Measurements from ENCODE around the gene ABHD15.
A peak's percentile ranks its signal among the peaks of the same experiment; 100 is the strongest.

ABHD15 gene

DNA sequence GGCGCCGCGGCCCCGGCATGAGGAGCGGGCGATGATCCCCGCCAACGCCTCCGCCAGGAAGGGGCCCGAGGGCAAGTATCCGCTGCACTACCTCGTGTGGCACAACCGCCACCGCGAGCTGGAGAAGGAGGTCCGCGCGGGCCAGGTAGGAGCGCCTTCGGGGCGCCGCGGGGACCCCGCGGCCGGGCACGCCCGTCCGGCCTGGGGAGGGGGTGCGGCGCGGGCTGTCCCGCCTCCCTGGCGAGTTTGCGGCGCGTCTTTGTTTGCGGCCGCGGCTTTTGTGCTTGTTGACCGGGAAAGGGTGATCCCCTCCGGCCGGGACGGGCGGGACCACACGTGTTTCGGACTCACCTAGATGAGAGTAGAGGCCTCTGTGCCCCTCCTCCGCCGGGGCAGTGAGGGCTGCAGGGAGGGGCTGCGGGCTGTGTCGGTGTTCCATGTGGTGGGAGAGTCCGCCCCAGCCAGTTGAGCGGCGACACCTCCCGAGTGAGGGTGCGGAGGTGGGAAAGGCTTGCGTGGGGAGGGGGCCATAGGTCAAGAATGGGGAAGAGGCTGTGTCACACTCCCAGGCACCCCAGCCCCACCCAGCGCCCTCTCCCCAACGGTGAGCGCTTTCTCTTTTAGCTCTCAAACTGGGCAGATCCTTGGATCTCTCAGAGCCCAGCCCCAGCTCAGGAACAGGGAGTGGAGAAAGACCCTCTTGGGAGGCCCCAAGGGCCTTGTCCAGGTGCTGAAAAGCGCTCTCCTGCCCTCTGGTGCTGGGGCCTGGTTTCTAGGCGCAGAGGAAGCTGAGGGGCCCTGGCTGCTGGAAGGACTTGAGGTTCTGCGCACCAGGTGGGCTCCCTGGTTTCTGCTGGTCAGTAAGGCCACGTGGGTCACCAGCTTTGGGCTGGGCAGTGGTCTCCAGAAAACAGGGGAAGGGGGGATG, 27.0 kb upstream of the ABHD15 start:
- DNase-seq: no peak

DNA sequence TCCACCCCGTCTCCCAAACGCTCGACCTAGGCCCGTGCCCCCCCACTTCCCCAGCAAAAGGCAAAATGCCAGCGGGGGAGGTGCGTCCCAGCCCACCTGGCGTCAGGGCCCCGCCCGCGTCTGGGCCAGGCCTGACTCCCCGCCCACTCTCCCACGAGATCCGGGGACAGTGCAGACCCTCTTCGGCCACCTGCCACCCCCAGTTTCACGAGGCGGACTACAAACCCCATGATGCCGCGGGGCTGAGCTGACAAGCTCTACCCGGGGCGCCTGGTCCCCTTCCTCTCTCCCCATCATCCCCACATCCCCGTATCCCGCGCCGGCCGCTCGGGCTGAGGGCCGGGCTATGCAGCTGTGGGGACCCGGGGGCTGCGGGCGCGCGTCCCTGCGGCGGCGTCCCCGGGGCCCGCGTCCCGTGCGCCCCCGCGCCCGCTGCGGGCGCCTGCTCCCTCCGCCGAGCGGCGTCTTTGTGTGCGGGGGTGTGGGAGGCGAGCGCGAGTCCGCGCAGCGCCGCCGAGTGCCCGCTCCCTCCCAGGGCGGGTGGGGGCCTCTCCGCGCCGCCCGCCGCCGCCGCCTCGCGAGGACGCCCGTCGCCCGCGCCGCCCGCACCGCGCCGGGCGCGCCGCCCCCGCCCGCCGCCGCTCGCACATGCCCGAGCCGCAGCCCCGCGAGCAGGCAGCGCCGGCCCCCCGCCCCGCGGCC, 26.2 kb upstream of the ABHD15 start, which contains the start of gene ANKRD13B:
Gene ANKRD13B, plus strand, starts transcription at position 283 of the 702 bp plus-strand sequence. CDS start 490 bp downstream, outside the sequence.
- DNase-seq: no peak

DNA sequence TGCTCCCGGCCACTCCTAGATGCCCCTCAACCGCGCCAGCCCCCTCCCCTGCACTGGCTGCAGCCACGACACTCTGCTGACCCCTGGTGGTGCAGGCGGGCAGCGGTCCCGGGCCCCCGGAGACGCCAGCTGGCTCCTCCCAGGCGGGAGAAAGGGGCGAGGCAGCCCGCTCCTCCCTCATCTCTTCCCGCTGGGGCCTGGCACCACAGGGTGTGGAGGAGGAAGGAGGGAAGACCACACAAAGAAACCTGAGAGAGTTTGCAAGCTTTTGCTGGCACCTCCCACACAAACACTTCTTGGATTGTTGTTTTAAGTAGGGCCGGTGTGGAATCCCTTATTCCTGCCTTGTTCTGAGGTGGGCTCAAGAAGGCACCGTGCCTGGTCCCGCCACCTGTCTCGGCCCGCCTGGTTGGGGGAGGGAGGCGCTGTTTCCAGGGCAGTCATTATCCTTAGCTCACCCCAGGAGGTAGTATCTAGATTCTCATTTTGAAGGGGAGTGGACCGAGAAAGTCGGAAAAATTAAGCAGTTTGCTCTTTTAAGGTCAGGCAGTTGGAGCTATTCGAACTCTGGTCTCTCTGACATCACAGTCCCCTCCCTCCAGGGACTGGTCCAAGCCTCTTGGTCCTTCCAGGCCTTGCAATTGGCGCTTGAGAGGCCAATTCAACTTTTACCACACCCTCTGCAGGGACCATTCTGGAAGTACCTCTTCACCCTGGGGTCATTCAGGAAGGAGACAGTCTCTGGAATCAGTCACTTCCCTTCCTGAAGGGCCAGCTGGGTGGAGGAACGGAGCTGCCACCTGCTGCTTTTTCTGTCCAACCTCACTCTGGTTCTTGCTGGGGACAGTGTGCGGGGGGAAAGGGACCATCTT, 25.1 kb upstream of the ABHD15 start:
- DNase-seq: peak; percentile 72

DNA sequence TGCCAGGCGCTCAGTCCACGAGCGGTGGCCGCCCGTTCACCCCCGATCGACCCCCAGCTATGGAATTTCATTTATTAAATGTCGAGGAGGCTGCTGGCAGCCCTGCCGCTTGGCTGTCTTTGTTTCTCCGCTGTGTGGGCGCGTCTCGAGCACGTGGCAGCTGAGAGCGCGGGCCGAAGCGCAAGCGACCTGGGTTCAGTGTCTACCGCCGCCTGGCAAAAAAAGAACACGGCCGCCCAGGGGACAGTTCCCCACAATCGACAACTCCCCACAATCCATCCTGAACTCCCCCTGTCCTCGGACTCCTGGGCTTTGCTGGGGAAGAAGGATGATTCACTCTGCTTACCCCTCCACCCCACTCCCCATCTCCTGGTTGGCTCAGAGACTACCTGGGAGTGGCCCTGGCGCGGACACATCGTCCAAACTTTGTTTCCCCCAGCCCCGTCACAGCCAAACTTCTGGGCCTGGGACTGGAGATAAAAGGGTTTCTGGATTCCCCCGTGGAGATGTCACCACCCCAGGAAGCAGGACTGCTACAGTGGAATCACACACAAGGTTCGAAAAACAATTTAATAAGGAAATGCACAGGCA, 24.4 kb upstream of the ABHD15 start:
- DNase-seq: no peak

DNA sequence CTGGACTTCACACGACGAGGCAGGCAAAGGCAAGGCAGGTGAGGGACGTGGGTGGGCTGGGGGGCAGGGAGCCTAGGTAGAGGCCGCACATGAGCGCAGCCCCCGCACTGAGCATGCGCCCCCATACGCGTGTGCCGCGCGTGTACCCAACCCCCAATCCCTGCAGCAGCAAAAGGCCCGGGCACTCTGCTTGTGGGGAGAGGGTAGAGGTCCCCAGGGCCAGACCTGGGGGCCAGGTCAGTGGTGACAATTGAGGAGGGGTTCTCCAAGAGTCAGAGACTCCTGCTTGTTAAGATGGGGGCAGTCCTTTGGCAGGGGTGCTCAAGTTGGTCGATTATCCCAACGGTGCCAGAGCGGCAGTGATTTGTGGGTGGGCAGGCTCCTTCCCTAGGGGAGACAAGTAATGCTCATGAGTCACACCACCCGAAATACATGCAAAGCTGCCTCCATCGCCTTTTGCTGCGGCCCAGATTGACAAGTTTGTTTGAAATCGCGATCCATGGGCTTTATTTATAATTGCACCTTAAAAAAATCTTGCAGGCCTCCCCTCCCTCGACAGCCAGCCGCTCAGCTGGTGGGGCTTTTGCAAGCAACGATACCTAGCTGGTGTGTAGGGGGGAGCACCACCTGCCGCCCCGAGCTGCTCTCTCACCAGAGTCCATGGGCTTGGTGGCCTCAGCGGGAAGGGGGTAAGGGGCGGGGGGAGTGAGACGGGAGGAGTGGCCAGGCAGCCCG, 23.7 kb upstream of the ABHD15 start:
- no peak for DNase-seq

DNA sequence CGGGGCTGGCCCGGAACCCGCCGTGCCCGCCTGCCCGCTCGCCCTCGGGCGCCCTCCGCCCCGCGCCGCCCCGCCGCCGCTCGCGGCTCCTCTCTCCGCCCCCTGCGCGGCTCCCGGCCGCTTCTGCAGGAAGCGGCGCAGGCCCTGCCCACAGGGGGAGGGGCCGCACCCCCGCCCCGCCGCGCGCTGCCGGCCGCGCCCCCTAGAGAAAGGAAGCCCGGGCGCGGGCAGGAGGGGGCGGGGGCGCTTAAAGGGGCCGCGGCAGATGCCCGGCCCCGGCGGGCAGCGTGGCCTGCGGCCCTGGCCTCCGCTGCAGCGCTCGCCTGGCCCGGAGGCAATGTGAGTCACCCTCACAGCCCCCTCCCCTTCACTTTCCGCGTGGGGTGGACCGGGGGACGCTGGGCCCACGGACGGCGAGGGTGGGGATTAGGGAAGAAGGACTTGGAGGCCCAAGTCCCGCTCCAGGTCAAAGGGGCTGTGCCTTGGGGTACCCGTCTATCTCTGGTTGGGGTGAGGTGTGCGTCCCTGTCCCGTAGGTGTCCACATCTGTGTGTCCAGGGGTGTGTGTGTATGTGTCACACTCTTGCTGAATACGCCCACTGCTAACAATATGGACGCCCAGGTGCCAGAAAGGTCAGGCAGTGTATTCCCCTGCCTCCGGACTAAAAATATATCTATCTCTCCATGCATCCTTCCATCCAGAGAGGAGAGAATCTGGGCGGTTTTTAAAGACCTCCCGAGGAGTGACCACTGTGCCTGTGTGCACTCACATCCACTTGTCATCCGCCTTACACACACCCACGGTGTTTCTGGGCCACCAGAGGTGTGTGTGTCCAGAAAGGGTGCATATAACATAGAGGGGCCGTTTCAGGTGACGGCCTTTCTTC, 22.9 kb upstream of the ABHD15 start, which contains the start of gene GIT1:
Gene GIT1, minus strand, starts transcription at position 125 of the 887 bp plus-strand sequence. CDS start 270 bp downstream, outside the sequence.
- DNase-seq: peak; percentile 85

DNA sequence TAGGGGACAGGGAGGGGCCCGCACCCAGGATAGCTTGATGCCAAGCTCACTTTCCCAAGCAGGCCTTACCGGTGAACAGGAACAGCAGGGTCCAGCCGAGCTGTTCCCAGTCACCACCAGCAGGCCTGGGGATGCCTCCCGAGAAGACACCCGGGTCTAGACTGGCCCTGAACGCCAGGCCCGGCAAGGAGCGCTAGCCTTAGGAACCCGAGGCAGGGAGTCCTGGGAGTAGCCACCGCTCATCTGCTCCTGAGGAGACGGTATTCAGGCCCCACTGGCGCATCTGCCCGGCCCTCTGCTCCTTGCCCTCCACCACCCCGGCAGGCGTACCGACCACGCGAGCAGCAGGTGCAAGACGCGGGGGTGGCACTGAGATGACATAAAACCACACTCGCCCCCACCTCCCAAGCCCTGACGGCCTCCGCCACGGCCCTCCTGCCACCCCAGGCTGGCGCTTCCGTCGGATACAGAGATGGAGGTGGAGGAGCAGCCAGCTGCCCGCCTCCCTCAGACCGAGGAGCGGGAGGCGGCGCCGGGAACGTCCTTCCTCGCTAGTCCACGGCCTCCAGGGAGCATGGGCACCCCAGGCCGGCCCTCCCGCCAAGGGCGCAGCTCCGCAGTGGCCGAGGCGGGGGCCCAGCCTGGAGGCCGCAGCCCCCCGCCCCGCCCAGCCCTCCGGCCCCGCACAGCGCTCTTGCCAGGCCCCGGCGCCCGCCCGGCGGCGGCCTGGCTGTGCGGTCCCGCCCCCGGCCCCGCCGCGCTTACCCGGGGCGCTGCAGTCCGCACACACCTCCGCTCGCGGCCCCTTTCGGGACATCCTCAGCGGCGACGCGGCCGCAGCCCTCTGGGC, 21.9 kb upstream of the ABHD15 start:
- peak; percentile 55 for DNase-seq

DNA sequence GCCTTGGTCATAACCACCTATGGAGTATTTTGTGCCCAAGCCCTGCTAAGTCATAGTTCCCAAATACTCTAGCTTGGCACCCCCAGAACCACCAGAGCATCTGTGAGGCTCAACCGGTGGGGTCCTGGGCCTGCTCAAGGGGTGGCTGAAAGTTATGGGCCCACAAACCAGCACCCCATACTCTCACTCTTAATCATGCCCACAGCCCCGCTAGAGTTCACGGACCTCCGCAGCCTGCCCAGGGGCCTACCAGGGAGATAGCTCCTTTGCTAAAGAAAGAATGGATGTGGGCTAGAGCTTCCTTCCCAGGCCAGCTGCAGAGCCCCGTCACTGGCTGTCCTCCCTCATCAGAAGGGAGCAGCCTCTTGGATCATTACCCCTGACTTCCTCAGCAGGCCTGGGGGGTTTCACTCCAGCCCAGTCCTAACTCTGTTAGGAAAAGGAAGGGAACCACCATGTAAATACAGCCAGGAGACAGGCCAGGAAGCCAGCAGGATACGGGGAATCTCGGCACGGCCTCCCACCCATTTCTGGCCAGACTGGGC, 21.3 kb upstream of the ABHD15 start:
- DNase-seq: no peak

DNA sequence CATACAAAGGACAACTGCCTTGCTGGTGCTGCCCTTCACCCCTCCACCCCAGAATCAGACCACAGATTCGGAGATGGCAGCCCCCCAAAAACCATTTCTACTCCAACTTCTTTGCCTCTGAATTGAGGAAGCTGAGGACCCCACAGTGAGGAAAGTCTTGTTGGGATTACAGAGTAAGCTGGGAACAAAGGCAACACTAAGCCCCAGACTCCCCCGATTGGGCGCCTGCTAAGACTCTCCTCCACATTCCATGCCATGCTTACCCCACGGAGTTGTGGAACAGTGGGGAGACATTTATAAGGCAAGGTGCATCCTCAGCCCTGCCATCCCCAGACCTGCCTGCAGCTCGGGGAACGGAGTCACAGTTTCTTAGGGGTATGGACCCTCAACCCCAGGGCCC, 20.8 kb upstream of the ABHD15 start:
- no peak for DNase-seq

DNA sequence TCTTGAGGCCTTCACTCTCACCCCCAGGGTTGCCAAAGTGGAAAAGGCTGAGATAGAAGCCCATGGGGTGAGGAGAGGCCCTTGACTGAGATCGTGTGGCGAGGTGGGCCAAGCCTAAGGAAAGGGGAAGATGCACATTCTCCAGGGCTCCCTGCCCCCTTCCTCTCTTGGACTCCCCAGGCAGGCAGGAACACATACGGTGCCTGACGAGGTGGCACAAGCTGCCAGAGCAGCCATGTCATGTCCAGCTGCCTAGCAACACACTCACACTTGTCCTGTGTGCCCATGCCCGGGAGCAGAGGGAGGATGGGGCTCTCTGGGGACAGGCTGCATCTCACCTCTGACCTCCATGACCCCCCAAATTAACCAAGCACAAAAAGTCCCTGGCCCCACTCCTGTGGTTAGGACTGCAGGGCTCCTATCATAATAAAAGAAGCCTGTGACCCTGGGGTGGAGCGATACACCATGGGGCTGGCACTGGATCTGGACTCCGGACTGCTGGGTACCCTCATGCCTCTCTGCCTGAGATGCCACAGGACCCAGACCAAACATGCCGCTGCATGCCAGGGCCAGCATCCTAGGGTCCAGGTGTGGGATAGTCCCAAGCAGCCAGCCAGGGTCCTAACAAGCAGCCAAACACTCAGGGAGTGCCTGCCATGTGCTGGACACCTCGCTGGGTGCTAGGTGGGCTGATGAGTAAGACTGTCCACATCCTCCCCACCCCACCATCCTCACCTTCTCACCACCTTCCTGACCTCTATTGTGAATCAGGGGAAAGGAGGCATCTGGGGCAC, 20.0 kb upstream of the ABHD15 start:
- DNase-seq: no peak

DNA sequence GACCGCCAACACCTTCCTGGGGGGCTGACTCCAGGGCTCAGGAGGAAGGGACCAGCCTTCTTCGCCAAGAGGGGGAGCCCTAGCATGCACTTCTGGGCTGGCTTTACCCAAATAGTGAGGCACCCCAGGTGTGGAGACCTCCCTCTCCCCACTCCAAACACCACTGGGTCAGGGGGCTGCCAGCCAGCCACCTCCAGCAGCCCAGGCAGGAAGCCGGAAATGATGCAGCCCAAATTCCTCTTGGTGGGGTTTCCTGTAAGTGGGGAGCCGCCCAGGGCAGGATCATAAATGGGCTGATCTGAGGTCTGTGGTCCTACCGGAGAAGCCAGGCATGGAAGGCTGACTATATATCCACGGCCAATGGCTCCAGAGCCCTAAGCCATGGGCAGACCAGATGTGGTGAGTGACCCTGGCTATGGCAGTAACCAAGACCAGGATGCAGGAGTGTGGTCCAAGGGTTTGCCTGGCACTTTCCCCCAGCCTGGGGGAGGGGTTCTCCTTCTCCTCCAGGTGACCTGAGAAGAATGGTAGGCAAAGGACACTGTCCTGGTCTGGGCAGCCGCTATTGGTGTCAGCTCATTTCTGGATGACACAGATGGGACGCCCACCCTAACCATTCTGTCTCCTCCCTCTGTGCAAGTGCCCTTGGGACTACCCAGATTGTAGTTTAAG, 18.4 kb upstream of the ABHD15 start:
- DNase-seq: no peak

DNA sequence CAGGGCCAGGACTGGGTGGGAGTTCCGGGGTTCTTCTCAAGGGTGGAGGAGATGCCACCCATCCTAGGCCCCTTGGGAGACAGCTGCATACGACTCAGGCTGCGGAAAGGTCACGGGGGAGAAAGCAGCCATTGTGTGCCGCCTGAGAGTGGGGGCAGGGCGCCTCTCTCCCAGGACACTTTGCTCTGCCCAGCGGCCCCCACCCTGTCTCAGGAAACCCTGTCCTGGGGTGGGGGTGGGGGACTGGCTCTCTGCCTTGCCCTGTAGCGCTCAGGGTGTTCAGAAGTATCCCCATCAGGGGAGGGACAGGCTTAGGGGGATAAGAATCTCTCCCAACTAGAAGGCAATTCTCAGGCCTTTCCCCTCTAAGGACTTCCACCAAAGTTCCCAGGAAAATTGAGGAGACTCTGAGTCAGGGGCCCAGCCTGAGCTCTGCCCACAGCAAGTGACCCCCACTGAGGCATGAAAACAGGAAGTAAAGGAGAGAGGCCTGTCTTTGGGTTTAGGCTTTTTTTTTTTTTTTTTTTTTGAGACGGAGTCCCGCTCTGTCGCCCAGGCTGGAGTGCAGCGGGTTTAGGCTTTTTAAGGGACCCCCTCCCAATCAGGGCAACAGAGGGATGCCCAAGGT, 17.7 kb upstream of the ABHD15 start:
- no peak for DNase-seq

DNA sequence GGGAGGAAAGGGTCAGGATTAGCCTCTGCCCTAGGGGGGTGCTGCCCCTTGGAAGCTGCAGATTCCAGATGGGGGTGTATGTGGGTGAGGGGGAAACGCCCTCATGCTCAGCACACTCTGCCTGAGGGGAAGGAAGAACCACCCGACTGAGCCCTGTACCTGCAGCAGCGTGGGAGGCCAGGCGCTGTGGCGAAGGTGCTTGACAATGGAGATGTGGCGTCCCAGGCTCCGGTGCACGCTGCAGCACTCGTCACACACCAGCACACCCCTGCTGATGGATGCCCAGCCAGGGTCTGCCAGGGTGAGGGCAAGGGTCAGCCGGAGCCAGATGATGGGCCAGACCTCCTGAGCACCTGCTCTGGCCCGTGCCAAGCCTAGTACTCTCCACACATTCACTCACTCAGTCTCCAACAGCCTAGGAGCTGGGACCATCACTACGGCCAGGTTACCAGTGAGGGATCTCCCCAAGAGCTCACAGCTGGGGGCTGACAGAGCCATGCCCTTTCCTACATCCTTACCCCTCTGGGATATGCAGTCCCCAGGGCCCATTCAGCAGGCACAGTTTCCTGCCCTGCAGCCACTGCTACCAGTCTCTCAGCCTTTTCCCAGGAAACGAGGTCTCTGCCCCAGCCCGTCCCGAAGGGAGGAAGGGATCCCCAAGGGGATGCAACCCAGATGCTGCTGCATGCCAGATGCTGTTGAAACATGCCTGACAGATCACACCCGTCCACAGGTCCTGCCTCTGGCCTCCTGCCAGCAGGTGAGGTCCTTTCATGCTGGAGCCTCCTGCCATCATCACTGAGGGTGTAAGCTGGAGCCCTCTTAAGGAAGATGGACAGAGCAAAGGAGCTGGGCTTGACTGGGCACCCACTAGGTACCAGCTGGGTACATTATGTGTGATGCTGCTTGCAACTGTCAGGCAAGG, 16.7 kb upstream of the ABHD15 start:
- DNase-seq: no peak

DNA sequence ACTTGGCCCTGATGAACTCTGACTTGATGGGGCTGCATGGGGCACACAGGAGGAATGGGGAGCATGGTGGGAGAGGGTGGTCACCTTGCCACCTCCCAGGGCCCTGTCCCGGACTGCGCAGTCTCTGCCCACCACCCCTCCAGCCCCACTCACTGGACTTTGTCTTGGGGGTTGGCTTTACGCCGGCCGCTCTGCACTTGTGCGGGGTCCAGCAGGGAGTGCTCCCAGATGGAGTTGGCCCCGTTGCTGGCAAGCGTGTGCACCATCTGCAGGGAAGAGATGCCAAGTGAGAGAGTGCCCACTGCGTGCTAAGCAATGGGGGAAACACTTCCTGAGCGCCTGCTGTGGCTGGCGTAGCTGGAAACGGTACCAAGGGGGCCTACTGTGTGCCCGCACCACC, 15.9 kb upstream of the ABHD15 start:
- no peak for DNase-seq

DNA sequence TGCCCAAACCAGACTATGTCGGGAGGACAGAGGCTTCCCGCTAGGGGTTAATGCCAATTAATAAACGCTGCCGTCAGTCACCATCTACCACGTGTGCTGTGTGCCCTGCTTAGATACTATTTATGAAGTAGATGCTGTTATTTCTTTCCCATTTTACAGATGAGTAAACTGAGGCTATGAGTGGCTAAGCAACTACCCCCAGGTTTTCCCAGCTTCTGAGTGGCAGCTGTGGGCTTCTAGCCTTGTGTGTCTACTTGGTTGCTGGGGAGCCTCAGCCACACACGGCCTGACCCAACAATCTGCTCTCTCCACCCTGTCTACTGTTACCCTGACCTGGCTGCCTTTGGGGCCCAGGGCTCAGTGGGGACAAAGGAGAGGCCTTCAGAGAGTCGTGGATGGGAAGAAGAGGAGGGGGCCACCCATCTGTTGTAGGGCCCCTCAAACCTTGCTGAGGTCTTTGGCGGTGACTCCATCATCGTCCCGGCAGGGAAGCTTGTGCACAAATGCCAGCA, 15.5 kb upstream of the ABHD15 start:
- DNase-seq: no peak
